ENCODE measurements around the gene ITGAX. TPM values are rescaled to one million over a fixed set of nuclear protein-coding genes. Genes with fewer than 3 reads are reported as not detected.

Gene ITGAX
- total and polyA plus RNA-seq, 7 donors: 0.60 to 7.6 (median 1.8) TPM

- Histone ChIP-seq H3K27me3 (peaks cover 0 to 13% (median 9%) of the 10 kb centered on the region in 3 donors), H3K36me3 (no peaks in the 10 kb centered on the region), H3K4me1 (no peaks in the 10 kb centered on the region), H3K27ac (no peak overlapping the region), H3K4me3 (no peak overlapping the region), H3K9me3 (no peaks in the 10 kb centered on the region)
- intact Hi-C loops (cut with DNase I): no loop called here
- DNase-seq: no peak
- no peak for TF ChIP-seq POLR2A (IDR thresholded peaks at IDR 0.05)
- TF ChIP-seq POLR2AphosphoS5 (IDR thresholded peaks at IDR 0.05): no peak
- TF ChIP-seq CTCF (IDR thresholded peaks at IDR 0.05): no peak
- no peak for TF ChIP-seq EP300 (IDR thresholded peaks at IDR 0.05)
- 73 to 78% methylated on average over 18 of the region's 18 CpGs for WGBS, 2 donors
Observed at GRCh38 chr16:31357324-31358109, 2.5 kb downstream of the ITGAX start.

GRCh38 chr16:31360251-31360650 lies 5.3 kb downstream of the ITGAX start:
- Histone ChIP-seq H3K36me3 (no peaks in the 10 kb centered on the region), H3K4me1 (no peaks in the 10 kb centered on the region), H3K27ac (no peak overlapping the region), H3K4me3 (no peak overlapping the region), H3K27me3 (peaks cover 0 to 13% (median 9%) of the 10 kb centered on the region in 3 donors), H3K9me3 (no peaks in the 10 kb centered on the region)
- TF ChIP-seq EP300 (IDR thresholded peaks at IDR 0.05) (no peak), POLR2AphosphoS5 (IDR thresholded peaks at IDR 0.05) (no peak), POLR2A (IDR thresholded peaks at IDR 0.05) (no peak), CTCF (IDR thresholded peaks at IDR 0.05) (no peak)
- intact Hi-C loops (cut with DNase I): no loop called here
- 86 to 88% methylated on average over 7 of the region's 7 CpGs for WGBS, 2 donors
- no peak for DNase-seq

DNA sequence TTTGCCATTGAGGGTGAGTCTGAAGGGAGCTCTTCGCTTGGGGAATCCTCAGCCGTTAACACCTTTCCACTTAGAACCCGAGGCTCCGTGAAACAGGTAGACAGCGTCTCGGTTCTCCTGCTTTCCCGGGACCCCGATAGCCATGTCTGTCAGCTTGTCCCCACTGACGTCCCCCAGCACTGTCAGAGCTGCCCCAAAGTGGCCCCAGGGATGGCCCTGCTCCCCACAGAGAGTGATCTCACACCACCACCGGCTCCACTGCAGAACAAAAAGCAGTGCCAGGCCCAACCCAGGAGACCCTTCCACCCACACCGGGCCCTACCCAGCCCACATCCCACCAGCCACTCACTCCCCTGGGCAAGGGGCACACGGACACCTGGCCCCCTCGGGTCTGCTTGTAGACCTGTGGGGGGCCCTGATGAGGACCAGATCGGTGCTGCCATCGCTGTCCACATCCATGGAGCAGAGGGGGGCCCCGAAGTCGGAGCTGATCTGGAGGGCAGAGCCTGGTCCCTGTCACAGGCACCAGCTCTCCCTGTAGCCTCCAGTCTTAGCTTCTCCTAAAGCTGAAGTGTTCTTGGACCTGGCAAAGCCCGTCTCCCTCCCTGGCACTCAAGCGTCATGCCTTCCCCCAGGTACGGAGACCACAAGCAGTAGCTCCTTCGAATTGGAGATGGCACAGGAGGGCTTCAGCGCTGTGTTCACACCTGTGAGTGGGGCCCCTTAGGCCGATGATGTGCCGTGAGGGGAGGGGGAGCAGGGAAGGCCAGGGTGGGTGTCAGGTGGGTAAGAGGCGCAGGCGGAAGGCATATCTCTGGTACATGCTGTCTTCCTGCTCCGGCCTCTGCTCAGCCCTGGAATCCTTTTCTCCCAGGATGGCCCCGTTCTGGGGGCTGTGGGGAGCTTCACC lies 6.5 kb downstream of the ITGAX start:
- Histone ChIP-seq H3K27ac (no peak overlapping the region), H3K4me1 (no peaks in the 10 kb centered on the region), H3K27me3 (peaks cover 0 to 13% (median 9%) of the 10 kb centered on the region in 3 donors), H3K4me3 (no peak overlapping the region), H3K9me3 (no peaks in the 10 kb centered on the region), H3K36me3 (no peaks in the 10 kb centered on the region)
- intact Hi-C loops (cut with DNase I): no loop called here
- WGBS, 2 donors: 79 to 86% methylated on average over 28 of the region's 28 CpGs
- no peak for DNase-seq
- TF ChIP-seq CTCF (IDR thresholded peaks at IDR 0.05) (no peak), POLR2A (IDR thresholded peaks at IDR 0.05) (no peak)

- no peak for DNase-seq
- no peaks in the 10 kb centered on the region for H3K4me1 ChIP-seq
- H3K27ac ChIP-seq: no peak overlapping the region
- H3K36me3 ChIP-seq: no peaks in the 10 kb centered on the region
- 80 to 87% methylated on average over 26 of the region's 26 CpGs for WGBS, 2 donors
- no peak for TF ChIP-seq POLR2A (IDR thresholded peaks at IDR 0.05)
- no peak for TF ChIP-seq POLR2AphosphoS5 (IDR thresholded peaks at IDR 0.05)
- TF ChIP-seq EP300 (IDR thresholded peaks at IDR 0.05): no peak
- no peak for TF ChIP-seq CTCF (IDR thresholded peaks at IDR 0.05)
- H3K27me3 ChIP-seq: peaks cover 0 to 9% (median 8%) of the 10 kb centered on the region in 3 donors
- no peak overlapping the region for H3K4me3 ChIP-seq
- H3K9me3 ChIP-seq: no peaks in the 10 kb centered on the region
- intact Hi-C loops (cut with DNase I): no loop called here
Observed at GRCh38 chr16:31362476-31363405, 7.8 kb downstream of the ITGAX start.

Data from sigmoid colon (tissue), 7 donors.